ENCODE measurements around the gene COX5B.

DNA sequence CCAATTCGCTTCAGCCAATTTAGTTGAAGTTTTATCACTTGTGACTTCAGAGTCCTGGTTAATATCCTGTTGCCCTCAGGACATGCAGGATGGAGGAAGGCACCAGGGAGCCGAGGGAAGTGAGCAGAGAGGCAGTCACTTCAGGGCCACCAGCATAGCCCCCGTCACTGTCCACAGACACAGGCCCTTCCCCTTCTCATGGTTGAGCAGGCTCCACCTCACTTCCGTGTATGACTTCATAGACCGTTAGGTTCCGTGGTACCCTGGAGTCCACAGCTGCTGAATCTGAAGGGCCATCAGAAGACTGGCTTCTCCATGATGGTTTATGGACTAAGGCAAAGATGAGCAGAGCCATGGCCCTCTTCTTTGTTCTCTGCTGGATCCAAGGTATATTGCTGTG lies 23.6 kb downstream of the COX5B start, which contains the start of gene C2orf92:
- TF ChIP-seq, protein P1, sequence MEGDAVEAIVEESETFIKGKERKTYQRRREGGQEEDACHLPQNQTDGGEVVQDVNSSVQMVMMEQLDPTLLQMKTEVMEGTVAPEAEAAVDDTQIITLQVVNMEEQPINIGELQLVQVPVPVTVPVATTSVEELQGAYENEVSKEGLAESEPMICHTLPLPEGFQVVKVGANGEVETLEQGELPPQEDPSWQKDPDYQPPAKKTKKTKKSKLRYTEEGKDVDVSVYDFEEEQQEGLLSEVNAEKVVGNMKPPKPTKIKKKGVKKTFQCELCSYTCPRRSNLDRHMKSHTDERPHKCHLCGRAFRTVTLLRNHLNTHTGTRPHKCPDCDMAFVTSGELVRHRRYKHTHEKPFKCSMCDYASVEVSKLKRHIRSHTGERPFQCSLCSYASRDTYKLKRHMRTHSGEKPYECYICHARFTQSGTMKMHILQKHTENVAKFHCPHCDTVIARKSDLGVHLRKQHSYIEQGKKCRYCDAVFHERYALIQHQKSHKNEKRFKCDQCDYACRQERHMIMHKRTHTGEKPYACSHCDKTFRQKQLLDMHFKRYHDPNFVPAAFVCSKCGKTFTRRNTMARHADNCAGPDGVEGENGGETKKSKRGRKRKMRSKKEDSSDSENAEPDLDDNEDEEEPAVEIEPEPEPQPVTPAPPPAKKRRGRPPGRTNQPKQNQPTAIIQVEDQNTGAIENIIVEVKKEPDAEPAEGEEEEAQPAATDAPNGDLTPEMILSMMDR (conservative IDR thresholded peaks at IDR 0.05; ENCODE audit: low read length): no peak
- TF ChIP-seq EZH2phosphoT487 (IDR thresholded peaks at IDR 0.05; ENCODE audit: borderline replicate concordance): no peak

Data from Loucy (cell line).